Measurements from ENCODE around the gene USP35. TPM values are rescaled to one million over a fixed set of nuclear protein-coding genes. Genes with fewer than 3 reads are reported as not detected.

USP35 gene
- total RNA-seq, 1 experiment from 2014 or later, result 6.0 TPM

DNA sequence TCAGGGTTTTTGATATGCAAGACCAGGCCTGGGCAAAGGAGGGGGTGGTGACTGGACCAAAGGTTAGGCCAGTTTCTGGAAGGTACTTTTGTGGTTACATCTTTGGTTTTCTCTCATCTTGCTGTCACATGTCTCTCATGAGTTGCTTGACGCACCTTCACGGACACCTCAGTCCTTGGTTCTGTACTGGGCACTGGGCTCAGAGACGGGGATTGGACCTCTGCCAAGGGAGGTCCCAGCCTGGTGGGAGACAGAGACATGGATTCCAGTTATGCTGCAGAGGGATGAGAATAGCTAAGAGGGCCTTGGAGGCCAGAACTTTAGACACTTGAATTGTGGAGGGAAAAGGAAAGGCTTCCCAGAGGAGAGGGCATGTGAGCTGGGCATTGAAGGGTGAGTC is 1.7 kb downstream of the USP35 start:
- peaks cover 8 to 44% of the 10 kb centered on the region in 2 experiments for H3K4me1 ChIP-seq (ENCODE audit: control insufficient read depth in 1 of 2, insufficient read depth in 2 of 2, low read length in 2 of 2)
- H3K9me2 ChIP-seq (ENCODE audit: insufficient read depth), result no peaks in the 10 kb centered on the region
- TSS peak; percentile 47 for BruUV-seq (replicated peaks)
- peak overlapping the region; percentile 88; the same call in 1 of the 2 replicates for H3K4me2 ChIP-seq (ENCODE audit: low read length)
- H3K79me2 ChIP-seq (ENCODE audit: insufficient read depth, low read length), result no peaks in the 10 kb centered on the region
- intact Hi-C loops (cut with micrococcal nuclease), result no loop called here
- H2AFZ ChIP-seq (ENCODE audit: low read depth, low read length, poor library complexity, severe bottlenecking), result no peak overlapping the region
- DNase-seq (ENCODE audit: low read depth, low spot score), result no peak
- no peak for ATAC-seq
- ChIA-PET RAD21 (ENCODE audit: low non-redundant PET in 1 of 2, low total read pairs in 2 of 2, uncharacterized antibody in 2 of 2, unreplicated experiment in 2 of 2) (no interaction called here), POLR2A (interaction anchor here (0.6 kb wide), 1 partner anchor 77 kb away, joined by 3 read pairs; no protein-coding TSS in a partner anchor), CTCF (no interaction called here)
- no peak overlapping the region for H3K27ac ChIP-seq (ENCODE audit: low read depth, low read length)
- H3K9ac ChIP-seq (ENCODE audit: low read length), result no peak overlapping the region
- H3K9me3 ChIP-seq (ENCODE audit: control insufficient read depth in 1 of 2, insufficient read depth in 1 of 2, low read depth in 1 of 2, low read length in 2 of 2), result no peaks in the 10 kb centered on the region
- H4K20me1 ChIP-seq (ENCODE audit: insufficient read depth), result no peaks in the 10 kb centered on the region
- H3K4me3 ChIP-seq (replicated peaks in 1 of 2; ENCODE audit: low read depth in 1 of 2, low read length in 2 of 2), result no peak overlapping the region
- H3K27me3 ChIP-seq (ENCODE audit: insufficient read depth, low read length), result no peaks in the 10 kb centered on the region
- no peak for TF ChIP-seq ZNF274 (IDR thresholded peaks at IDR 0.05; ENCODE audit: low read depth, low read length)
- TF ChIP-seq TCF7L2 (IDR thresholded peaks at IDR 0.05; ENCODE audit: borderline replicate concordance, extremely low read depth, insufficient read depth, insufficient read length), result no peak
- TF ChIP-seq POLR2A (IDR thresholded peaks at IDR 0.05; ENCODE audit: borderline replicate concordance, extremely low read depth, insufficient read depth, insufficient read length), result no peak
- TF ChIP-seq CEBPB (IDR thresholded peaks at IDR 0.05; ENCODE audit: low read depth), result no peak
- TF ChIP-seq SP1 (IDR thresholded peaks at IDR 0.05; ENCODE audit: low read depth), result no peak
- no peak for TF ChIP-seq SRF (IDR thresholded peaks at IDR 0.05; ENCODE audit: low read depth)
- no peak for TF ChIP-seq EGR1 (IDR thresholded peaks at IDR 0.05; ENCODE audit: low read depth)
- no peak for TF ChIP-seq ZFX (IDR thresholded peaks at IDR 0.05)
- no peak for TF ChIP-seq EZH2phosphoT487 (IDR thresholded peaks at IDR 0.05; ENCODE audit: borderline replicate concordance)
- TF ChIP-seq, protein P1, sequence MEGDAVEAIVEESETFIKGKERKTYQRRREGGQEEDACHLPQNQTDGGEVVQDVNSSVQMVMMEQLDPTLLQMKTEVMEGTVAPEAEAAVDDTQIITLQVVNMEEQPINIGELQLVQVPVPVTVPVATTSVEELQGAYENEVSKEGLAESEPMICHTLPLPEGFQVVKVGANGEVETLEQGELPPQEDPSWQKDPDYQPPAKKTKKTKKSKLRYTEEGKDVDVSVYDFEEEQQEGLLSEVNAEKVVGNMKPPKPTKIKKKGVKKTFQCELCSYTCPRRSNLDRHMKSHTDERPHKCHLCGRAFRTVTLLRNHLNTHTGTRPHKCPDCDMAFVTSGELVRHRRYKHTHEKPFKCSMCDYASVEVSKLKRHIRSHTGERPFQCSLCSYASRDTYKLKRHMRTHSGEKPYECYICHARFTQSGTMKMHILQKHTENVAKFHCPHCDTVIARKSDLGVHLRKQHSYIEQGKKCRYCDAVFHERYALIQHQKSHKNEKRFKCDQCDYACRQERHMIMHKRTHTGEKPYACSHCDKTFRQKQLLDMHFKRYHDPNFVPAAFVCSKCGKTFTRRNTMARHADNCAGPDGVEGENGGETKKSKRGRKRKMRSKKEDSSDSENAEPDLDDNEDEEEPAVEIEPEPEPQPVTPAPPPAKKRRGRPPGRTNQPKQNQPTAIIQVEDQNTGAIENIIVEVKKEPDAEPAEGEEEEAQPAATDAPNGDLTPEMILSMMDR (IDR thresholded peaks at IDR 0.05 in 2 of 3, conservative IDR thresholded peaks at IDR 0.05 in 1 of 3; ENCODE audit: borderline replicate concordance in 1 of 3, insufficient read depth in 1 of 3, low read depth in 2 of 3, low read length in 2 of 3), result no peak
- no peak for TF ChIP-seq EZH2 (IDR thresholded peaks at IDR 0.05)
- H3K36me3 ChIP-seq (ENCODE audit: control insufficient read depth in 1 of 2, insufficient read depth in 2 of 2, low read length in 2 of 2), result no peaks in the 10 kb centered on the region
